Thoracic aorta (tissue), 2 donors: ENCODE results near the gene PRSS33. TPM values are rescaled to one million over a fixed set of nuclear protein-coding genes. Genes with fewer than 3 reads are reported as not detected.

Source experiments
- ATAC-seq: fragments of 150-250 bp; one replicate; pipeline ENCODE4 v1.8.0; 2017; ENCODE audit warnings: low read depth; ENCODE audit not compliant: insufficient number of reproducible peaks, low FRiP score
- DNase-seq: peaks from one replicate; pipeline ENCODE4 v3.0.0-alpha.2; 2020; ENCODE audit warnings: low spot score
- H3K27ac ChIP-seq, 2 donors: fragments of 200-600 bp; sonication (generic); 1 replicate in 1 of 2; 2 replicates in 1 of 2; pipeline ENCODE4 v1.5.1; 2016; ENCODE audit warnings: mild to moderate bottlenecking in 2 of 2, moderate library complexity in 2 of 2
- H3K27me3 ChIP-seq: fragments of 200-600 bp; sonication (generic); replicated peaks from 2 replicates; pipeline ENCODE4 v1.6.0; 2016; ENCODE audit warnings: mild to moderate bottlenecking; ENCODE audit not compliant: insufficient read depth
- H3K36me3 ChIP-seq: fragments of 200-600 bp; sonication (generic); one replicate; pipeline ENCODE4 v1.5.1; 2016
- H3K4me1 ChIP-seq, 2 donors: fragments of 200-600 bp; sonication (generic); 1 replicate in 1 of 2; 2 replicates in 1 of 2; pipeline versions ENCODE4 v1.5.1 to v1.6.0; 2016; ENCODE audit warnings: low read depth in 2 of 2, mild to moderate bottlenecking in 1 of 2; ENCODE audit not compliant: control insufficient read depth in 1 of 2
- H3K4me3 ChIP-seq: fragments of 200-600 bp; sonication (generic); 2 replicates; pipeline ENCODE4 v1.5.1; 2016; ENCODE audit warnings: mild to moderate bottlenecking
- H3K9me3 ChIP-seq: fragments of 200-600 bp; sonication (generic); 2 replicates; pipeline ENCODE4 v1.5.1; 2016
- CTCF ChIP-seq: fragments of 200-600 bp; sonication (generic); IDR thresholded peaks from one replicate; pipeline ENCODE4 v1.5.1; 2019; ENCODE audit warnings: antibody characterized with exemption
- total RNA-seq, 2 donors: library from RNA; depleted of rRNA; stranded (reverse); fragments of >200 nt; gene quantifications; one replicate each; pipeline versions ENCODE4 v1.1.0 to v1.2.3, GENCODE V29; 2016

Gene PRSS33
- total RNA-seq, 2 donors from 2014 or later: not detected

DNA sequence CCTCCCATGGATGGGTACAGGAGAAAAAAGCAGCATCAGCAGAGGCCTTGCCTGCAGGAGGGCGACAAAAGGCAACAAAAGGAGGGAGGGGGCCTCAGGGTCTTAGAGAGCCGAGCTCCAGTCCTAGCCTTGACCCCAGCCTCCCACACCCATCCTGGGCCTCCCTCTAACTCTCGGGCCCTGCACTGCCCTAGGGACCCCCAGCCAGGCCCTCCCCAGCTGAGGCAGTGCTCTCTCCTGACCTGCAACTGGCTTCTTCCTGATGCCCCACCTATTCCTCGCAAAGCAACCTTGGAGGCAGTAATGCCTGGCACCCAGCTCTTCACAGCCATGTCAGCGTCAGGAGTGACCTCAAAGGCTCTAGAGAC lies 50.1 kb downstream of the PRSS33 start:
- no peaks in the 10 kb centered on the region for H3K4me1 ChIP-seq
- no peak for DNase-seq
- no peaks in the 10 kb centered on the region for H3K27me3 ChIP-seq
- no peaks in the 10 kb centered on the region for H3K9me3 ChIP-seq
- no peak overlapping the region for H3K27ac ChIP-seq
- ATAC-seq: no peak
- TF ChIP-seq CTCF: no peak
- no peaks in the 10 kb centered on the region for H3K36me3 ChIP-seq
- no peak overlapping the region for H3K4me3 ChIP-seq

DNA sequence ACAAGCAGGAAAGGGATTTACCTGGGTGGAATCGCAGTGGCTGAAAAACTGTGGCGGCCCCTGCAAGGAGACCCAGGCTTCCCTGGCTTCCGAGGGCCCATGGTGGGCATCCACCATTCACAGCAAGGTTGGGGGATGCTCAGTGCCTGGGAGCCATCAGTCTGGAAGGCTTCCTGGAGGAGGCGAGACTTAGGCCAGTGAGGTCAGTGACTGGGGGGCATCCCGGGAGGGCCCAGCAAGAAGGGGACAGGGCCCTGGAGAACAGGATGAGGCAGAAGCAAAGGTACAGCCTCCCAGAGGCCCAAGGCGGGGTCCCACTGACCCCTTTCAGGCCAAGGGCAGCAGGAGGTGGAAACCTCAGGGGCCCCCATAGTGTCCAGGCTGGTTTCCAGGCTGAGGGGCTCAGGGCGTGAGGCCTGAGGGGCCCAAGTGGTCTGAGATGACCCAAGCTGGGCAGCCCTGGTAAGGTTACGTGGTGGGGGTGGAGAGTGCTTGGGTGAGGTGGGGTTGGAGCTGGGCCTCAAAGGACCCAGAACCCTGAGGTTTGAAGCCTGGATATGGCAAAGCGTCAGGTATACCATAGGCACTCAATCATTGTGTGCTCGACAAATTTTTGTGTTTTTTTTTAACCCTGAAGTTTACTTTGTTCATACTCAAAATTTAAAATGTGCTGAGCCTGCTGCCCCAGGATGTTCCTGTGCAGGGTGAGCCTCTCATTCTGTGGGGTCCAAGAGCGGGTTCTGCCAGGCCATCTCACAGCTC lies 50.7 kb downstream of the PRSS33 start:
- no peaks in the 10 kb centered on the region for H3K4me1 ChIP-seq
- no peak overlapping the region for H3K27ac ChIP-seq
- TF ChIP-seq CTCF: no peak
- DNase-seq: no peak
- H3K4me3 ChIP-seq: no peak overlapping the region
- H3K27me3 ChIP-seq: no peaks in the 10 kb centered on the region
- no peaks in the 10 kb centered on the region for H3K36me3 ChIP-seq
- no peak for ATAC-seq
- no peaks in the 10 kb centered on the region for H3K9me3 ChIP-seq

DNA sequence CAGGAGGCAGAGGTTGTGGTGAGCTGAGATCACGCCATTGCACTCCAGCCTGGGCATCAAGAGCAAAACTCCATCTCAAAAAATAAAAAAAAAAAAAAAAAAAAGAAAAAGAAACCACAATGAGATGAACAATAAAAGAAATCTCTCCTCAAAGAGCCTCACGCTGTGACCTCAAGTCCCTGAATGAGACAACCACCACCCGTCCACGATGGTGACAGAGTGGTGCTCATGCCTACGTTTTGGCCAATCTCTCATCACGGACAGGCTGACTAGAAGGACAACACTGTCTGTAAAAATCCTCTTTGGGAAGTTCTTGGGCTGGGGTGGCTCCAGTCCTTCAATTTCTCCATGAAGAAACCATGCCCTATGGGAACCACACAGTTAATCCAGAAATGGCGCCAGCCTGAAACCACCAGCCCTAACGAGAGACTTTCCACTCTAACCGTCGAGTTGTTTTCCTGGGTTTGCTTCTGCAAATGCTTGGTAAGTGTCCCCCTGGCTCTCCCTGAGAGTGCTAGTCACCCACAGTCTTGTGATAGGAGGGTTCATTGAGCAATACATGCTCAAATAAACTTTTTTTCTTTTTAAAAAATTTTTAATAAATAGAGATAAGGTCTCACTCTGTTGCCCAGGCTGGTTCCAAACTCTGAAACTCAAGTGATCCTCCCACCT lies 52.4 kb downstream of the PRSS33 start:
- Histone ChIP-seq H3K36me3 (no peaks in the 10 kb centered on the region), H3K9me3 (no peaks in the 10 kb centered on the region), H3K4me1 (no peaks in the 10 kb centered on the region), H3K4me3 (no peak overlapping the region), H3K27ac (no peak overlapping the region), H3K27me3 (no peaks in the 10 kb centered on the region)
- TF ChIP-seq CTCF: no peak
- ATAC-seq: no peak
- no peak for DNase-seq

Other genes starting within 250 kb of the PRSS33 start
- gene PDPK1, start 249.5 kb downstream of the PRSS33 start, total RNA-seq: 10 to 100 TPM; 31.9 to 44.3 TPM
- gene KCTD5, start 105.0 kb downstream of the PRSS33 start, total RNA-seq: 10 to 100 TPM; 13.8 to 19.2 TPM
- gene PRSS27, start 67.3 kb downstream of the PRSS33 start, total RNA-seq: 1 to 10 TPM; 4.4 to 8.7 TPM
- gene SRRM2, start 34.9 kb downstream of the PRSS33 start, total RNA-seq: 100 to 1,000 TPM; 476 to 541 TPM
- gene ELOB, start 10.3 kb downstream of the PRSS33 start, total RNA-seq: 100 to 1,000 TPM; 269 to 518 TPM
- gene PRSS41, start 10.9 kb upstream of the PRSS33 start, total RNA-seq: not detected
- under 1 TPM in 1 of 2 donors, not detected in 1; 0.54 TPM for gene PRSS21, start 29.7 kb upstream of the PRSS33 start, total RNA-seq
- gene ZG16B, start 42.7 kb upstream of the PRSS33 start, total RNA-seq: not detected
- gene PRSS22, start 70.6 kb upstream of the PRSS33 start, total RNA-seq: not detected
- 10 to 100 TPM; 52.2 to 53.2 TPM for gene FLYWCH2, start 95.7 kb upstream of the PRSS33 start, total RNA-seq
- 10 to 100 TPM; 65.6 to 72.8 TPM for gene FLYWCH1, start 124.4 kb upstream of the PRSS33 start, total RNA-seq
- gene KREMEN2, start 176.7 kb upstream of the PRSS33 start, total RNA-seq: not detected
- 1 to 10 TPM; 3.1 to 5.8 TPM for gene PAQR4, start 181.8 kb upstream of the PRSS33 start, total RNA-seq
- gene PKMYT1, start 192.9 kb upstream of the PRSS33 start, total RNA-seq: 1 to 10 TPM in 1 of 2 donors, not detected in 1; 5.9 TPM
- 1 to 10 TPM in 1 of 2 donors, not detected in 1; 1.5 TPM for gene CLDN9, start 225.4 kb upstream of the PRSS33 start, total RNA-seq
- gene CLDN6, start 230.6 kb upstream of the PRSS33 start, total RNA-seq: not detected
- 100 to 1,000 TPM; 274 to 461 TPM for gene TNFRSF12A, start 232.8 kb upstream of the PRSS33 start, total RNA-seq
- gene HCFC1R1, start 236.4 kb upstream of the PRSS33 start, total RNA-seq: 100 to 1,000 TPM in 1 of 2 donors, 10 to 100 TPM in 1; 19.9 to 120 TPM
- 10 to 100 TPM; 19.0 to 24.7 TPM for gene THOC6, start 236.5 kb upstream of the PRSS33 start, total RNA-seq
- 1 to 10 TPM in 1 of 2 donors, not detected in 1; 1.1 TPM for gene BICDL2, start 249.4 kb upstream of the PRSS33 start, total RNA-seq